HG03025 (cell line): ENCODE results near the gene RESP18.
A peak's percentile ranks its signal among the peaks of the same experiment; 100 is the strongest.

Experiments used
- ATAC-seq: cut with Tn5 transposase; IDR thresholded peaks from one replicate; pipeline ENCODE4 v1.9.1; 2021; ENCODE audit warnings: mild to moderate bottlenecking, moderate library complexity; ENCODE audit not compliant: unreplicated experiment, low FRiP score

RESP18 gene

DNA sequence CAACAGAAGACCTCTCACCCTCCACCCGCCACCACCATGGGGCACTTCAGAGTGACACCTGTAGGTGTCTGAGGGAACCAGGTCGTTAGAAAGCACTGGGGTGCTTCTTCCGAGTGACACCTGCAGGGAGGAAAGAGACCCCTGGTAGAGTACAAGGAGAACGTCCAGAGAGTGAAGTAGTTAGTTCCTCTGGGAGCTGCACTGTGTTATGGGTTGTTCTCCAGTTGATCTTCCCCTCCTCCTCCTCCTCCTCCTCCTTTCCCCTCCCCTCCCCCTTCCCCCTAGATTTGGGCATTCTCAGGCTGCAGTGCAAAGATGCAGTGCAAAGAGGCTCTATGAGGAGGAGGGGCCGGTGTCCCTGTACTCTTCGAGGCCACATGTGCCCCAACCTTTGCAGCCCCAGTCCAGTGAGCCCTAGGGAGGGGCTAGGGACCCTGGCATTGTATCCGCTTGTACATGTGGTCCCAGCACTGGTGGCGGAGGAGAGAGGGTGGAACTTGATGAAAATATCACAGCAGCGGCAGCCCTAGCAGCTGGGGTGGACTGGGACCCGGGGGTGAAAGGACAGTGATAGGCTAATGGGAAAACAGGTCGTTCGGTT is 52.5 kb downstream of the RESP18 start:
- ATAC-seq, result no peak

DNA sequence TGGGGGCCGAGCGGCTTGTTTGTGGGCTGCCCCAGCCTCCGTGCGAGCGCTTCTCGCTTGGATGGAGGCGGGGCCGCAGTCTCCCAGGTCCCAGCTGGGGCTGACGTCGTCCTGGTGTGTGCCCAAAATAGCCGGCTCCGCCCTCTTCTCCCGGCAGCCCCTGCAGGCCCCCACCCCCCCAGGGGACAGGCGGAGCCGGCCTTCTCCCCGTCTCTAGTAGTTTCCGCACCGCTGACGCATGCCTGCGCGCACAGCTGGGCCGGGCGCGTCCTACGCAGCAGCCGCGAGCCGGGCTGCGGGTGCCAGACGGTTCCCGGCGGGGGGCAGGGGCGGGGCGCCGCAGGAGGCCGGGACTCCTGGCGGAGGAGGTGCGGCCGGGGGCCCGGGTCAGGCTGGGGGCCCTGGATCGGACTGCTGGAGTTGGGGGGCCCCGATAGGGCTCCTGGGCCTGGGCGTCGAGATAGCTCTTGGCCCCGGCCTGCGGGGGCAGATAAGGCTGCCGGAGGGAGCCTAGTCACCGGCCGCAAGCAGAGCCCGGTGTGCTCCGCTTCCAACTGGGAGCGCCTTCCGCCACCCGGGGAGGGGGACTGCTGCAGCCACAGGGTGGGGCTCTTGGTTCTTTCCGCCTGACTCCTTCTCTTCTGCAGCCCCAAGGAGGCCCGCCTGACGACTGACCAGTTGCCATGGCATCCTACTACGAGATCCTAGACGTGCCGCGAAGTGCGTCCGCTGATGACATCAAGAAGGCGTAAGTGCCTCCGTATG is 53.2 kb downstream of the RESP18 start, which contains the start of gene DNAJB2:
DNAJB2 (plus strand) TSS at position 216 of the 765 bp plus-strand sequence; CDS start at position 684, 468 bp downstream.
- peak; percentile 87 for ATAC-seq

DNA sequence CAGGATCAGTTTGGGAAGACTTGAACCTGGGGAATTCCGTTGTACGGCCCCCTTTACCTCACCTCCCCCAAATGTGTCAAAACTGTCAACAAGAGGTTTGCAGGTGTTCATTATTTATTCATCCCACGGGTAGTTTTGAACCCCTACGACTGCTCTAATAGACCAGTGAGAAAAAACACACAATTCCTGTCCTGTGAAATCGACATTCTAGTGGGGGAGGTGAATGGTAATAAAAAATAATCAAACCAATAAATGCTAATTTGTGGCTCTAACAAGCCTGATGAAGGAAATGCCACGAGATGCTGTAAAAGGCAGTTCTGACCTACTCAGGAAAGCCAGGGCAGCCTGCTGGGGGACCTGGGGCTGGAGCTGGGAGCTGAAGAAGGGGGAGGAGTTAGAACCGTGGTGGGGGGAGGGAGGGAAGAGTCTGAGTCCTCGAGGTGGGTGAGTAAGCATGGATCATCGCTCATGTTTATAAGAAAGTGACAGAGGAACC is 53.8 kb downstream of the RESP18 start:
- no peak for ATAC-seq

DNA sequence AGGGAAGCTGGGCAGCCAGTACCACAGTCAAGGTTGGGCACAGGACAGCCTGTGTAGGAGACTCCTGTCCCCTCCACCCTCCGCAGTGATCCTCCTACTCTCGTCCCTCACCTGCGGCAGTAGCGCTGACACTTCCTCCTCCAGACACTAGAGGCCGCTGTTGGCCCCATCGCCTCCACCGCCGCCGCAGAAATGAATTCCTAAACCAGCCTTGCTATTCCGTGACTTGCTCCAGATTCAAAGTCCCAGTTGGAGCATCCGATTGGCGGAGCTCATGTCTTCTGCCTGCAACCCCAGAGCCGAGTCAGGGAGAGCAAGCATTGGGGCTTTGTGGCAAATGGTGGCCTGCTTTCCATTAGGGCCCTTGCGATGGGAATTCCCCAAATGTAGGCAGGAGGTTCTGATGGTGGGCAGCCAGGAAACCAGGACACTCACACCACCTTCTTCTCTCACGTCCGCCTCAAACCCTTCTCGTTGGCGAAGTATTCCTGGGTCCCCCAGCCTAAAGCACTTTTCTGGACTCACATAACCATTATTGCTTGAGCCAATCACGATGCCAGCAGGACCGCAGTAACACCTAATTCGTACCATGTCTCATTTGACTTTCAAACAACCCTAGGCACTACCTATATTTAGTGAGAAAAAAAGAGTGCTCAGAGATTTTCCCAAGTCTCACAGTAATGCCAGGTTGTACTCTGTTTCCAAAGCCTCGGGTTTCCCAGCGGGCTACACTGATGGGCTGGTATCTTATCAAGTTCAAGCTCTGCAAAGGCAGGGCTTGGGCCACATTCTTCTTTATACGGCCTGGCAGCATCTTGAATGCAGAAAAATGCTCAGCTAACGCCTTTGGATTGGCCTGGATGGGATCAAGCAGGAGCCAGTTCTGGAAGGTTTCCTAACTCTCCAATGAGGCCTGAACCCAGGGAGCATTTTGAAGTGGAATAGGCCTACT is 54.6 kb downstream of the RESP18 start:
- no peak for ATAC-seq
